Right lobe of liver (tissue), 4 donors: ENCODE results near the gene RGS3.

Source experiments
- POLR2A ChIP-seq: fragments of 450-650 bp; IDR thresholded peaks from one replicate; pipeline ENCODE4 v1.6.1; 2017; ENCODE audit warnings: antibody characterized with exemption, mild to moderate bottlenecking
- TF ChIP-seq, protein P1 (sequence below), 4 donors: fragments of 200-600 bp in 3 of 4; fragments of 450-650 bp in 1 of 4; IDR thresholded peaks; one replicate each; pipeline versions ENCODE4 v1.5.1 to v1.8.0; 2016 to 2022; ENCODE audit warnings: antibody characterized with exemption in 4 of 4, mild to moderate bottlenecking in 2 of 4
- donor health status: DM: no; HTN: no; CAD: no.
- donor health status: DM: no; HTN: no; CAD: no.
- donor health status: DM: no; HTN: yes; CAD: no.

DNA sequence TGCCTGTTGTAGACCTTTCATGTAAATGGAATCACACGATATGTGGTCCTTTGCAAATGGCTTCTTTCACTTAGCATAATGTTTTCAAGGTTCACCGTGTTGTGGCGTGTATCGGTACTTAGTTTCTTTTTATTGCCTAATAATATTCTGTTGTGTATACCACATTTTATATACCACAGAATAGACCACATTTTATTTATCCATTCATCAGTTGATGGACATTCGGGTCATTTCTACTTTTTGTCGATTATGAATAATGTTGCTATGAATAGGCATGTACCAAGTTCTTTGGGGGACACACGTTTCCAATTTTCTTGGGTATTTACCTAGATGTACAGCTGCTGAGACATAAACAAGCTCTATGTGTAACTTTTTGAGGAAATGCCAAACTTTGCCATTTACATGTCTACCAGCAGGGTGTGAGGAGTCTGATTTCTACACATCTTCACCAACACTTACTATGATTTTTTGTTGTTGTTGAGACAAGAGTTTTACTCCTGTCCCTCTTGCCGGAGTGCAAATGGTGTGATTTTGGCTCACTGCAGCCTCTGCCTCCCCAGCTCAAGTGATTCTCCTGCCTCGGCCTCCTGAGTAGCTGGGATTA, 144.7 kb downstream of the RGS3 start:
- TF ChIP-seq, protein P1, sequence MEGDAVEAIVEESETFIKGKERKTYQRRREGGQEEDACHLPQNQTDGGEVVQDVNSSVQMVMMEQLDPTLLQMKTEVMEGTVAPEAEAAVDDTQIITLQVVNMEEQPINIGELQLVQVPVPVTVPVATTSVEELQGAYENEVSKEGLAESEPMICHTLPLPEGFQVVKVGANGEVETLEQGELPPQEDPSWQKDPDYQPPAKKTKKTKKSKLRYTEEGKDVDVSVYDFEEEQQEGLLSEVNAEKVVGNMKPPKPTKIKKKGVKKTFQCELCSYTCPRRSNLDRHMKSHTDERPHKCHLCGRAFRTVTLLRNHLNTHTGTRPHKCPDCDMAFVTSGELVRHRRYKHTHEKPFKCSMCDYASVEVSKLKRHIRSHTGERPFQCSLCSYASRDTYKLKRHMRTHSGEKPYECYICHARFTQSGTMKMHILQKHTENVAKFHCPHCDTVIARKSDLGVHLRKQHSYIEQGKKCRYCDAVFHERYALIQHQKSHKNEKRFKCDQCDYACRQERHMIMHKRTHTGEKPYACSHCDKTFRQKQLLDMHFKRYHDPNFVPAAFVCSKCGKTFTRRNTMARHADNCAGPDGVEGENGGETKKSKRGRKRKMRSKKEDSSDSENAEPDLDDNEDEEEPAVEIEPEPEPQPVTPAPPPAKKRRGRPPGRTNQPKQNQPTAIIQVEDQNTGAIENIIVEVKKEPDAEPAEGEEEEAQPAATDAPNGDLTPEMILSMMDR (IDR thresholded peaks at IDR 0.05) = no peak
- no peak for TF ChIP-seq POLR2A
